GM19395 (cell line): ENCODE results near the gene LAMB4.

Source experiments
- ATAC-seq: cut with Tn5 transposase; IDR thresholded peaks from one replicate; pipeline ENCODE4 v1.9.1; 2021; ENCODE audit warnings: mild to moderate bottlenecking, moderate library complexity; ENCODE audit not compliant: unreplicated experiment

Gene LAMB4

DNA sequence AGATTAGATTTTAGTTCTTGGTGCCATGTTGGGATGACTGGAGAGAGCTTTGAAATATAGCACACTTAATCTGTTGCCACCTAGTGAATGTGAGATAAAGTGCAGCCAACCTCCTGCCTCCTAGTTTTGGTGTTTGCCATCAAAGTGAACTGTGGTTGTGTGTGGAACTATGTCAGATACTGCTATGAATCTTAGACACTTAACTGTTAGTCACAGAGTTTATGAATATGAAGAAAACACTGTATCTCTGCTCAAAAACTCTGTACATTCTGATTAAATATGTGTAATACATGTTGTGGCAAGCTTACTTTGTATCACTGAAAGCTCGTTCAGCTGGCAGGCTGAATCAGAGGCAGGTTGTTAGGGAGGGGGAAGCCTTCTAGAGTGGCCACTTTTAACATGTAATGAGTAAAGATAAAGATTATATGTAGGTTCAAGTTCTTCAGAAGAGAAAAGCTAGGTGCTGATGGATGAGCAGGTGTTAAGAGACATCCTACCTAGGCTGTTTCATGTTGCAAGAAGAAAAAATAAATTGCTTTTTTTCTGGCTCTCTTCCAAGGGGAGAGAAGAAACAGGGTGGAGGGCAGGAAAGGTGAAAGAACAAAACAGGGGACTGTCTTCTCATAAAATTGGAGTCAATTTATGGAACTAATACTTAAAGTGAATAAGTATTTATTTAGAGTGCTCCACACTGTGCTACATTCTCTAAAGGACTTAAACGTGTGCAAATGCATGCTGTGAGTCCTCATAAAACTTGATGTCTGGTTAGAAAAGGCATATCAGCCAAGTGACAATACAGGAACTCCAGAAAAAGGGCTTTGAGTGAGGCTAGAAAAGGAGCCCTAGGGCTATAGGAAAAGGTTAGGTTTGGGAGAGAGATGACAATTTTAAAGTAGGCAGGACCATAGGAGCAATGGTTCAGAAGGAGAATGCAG, 113.1 kb downstream of the LAMB4 start:
- no peak for ATAC-seq

DNA sequence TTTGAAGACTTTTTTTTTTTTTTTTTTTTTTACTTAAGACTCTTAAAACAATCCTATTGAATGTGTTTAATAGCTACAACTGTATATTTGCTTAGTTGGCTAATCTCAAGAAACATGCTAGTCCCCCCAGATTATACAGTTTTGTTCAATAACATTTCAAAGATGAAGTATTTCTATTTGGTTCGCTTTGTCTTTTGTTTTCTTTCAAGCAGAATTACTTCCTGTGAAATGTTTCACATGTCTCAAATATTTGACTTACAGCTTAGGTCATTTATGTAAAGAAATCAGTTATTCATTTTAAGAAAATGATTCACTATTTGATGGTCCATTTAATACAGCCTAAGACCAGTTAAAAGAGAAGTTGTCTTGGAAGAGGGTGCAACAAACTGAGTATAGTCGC, 114.4 kb downstream of the LAMB4 start:
- ATAC-seq = no peak

DNA sequence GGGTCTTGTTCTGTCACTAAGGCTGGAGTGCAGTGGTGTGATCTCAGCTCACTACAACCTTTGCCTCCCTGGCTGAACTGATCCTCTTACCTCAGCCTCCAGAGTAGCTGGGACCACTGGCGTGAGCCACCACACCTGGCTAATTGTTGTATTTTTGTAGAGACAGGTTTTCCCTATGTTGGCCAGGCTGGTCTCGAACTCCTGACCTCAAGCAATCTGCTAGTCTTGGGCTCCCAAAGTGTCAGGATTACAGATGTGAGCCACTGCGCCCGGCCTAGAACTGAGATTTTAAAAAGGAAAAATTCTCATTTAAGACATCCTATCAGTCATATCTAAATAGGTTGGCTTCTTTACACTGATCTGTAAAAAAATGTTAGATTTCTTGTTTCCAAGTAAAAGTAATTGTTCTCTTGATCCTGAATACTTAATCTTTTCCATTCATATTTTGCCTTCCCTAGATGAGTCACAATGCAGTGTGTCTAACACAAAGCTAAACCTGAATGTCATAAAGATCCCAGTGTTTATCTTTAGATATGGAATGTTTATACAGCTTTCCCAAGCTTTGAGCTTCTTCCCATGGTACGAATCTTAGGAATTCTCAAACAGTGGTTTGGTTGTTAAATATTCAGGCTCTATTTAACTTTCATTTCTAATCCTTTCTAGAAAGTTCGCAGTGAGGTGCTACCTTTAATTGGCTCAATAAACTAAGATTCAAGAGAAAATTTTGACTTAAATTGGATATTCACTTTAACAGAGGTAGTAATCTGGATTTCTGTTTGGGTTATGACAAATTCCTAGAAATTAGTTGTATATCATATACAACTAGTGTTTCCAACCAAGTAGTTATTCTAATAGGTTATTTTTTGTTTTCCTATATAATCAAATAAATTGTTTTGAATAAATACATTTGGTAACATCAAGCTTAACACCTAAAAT, 115.1 kb downstream of the LAMB4 start:
- ATAC-seq = no peak

DNA sequence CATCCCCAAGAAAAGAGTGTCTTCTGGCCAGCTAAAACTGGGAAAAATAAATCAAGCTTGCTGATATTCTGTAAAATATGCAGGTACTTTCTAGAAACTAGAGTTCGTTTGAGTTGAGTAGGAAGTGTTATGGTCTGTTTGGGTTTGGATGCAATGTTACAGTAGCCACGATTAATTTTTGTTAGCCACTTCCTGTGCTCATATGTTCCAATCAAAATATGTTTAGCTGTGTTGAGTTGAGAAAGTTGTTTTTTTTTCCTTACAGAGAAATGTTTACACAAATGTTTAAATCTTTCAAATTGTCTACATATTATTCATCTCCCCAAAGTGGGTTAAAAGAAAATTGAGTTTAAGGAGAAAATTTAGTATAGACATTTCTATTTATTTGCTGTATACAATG, 115.9 kb downstream of the LAMB4 start:
- ATAC-seq = no peak

DNA sequence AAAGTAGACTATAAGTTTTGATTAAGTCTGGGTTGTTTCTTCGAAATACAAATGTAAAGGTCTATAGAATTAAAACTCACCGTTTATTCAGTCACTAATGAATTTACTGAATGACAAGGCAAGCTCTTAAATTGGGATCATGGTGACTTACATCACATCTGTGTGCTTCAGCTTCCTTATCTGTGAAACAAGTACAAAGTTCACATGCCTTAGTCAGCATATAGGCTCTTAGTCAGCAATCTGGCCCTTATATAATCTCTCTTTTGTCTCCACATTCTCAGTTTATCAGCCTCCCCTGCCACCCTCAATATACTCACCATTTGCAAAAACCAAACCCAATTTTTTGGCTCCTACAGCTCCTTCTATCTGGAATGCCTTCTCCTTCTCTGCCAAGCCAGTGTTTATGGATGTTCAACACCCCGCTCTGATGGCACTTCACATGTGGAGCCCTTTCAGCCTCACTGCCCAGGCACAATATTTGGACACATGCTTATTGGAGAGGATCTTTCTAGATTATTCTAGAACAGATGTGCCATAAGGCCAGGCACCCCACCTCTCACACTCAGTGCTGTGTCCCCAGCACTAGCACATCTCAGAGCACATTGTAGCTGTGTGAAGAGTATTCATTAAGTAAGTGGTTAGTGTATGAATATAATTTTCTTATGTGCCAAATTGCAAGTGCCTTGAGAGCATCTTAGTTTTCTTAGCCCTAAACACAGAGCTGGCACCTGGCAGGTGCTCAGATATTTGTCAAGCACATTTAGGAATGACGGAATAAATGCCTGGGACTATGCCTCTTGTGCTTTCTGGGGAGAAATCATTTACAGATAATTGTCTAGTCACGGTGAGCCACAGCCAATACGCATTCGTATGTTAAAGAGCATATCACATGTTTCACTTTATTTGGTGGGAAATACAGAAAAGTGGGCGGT, 117.4 kb downstream of the LAMB4 start:
- no peak for ATAC-seq

DNA sequence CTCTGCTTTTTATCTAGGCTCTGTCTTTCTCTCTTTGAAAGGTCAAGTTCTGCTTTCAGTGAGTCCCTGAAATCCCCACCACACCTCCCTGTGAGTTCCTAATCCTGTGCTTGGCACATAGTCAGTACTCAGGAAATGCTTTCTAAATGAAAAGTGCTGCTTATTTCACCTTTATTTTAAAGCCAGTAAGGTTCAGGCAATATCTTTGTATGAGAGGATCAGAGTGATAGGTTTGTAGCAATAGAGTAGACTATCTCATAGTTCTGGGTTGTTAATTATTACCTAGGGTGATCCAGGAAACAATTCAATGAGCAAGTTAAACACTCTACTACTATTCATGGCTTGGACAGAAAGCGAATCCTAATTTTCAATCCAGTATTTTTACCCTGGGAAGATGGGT, 119.8 kb downstream of the LAMB4 start:
- ATAC-seq = no peak

DNA sequence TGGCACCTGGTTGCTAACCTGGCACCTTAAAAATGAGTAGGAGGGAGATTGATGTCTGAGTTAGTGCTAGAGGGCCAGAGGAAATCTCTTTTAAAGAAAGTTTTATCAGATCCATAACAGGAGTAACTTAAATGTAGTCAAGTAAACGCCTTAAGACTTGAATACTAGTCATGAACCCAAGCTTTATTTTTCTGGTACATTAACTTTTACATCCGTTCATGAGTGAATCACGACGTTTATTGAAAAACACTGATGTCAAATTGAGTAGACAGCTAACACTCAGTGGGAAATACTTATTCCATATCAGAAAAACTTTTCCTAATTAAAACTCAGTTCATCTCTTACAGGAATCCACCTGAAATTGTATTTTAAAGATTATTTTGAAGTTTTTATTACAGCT, 120.3 kb downstream of the LAMB4 start:
- no peak for ATAC-seq

DNA sequence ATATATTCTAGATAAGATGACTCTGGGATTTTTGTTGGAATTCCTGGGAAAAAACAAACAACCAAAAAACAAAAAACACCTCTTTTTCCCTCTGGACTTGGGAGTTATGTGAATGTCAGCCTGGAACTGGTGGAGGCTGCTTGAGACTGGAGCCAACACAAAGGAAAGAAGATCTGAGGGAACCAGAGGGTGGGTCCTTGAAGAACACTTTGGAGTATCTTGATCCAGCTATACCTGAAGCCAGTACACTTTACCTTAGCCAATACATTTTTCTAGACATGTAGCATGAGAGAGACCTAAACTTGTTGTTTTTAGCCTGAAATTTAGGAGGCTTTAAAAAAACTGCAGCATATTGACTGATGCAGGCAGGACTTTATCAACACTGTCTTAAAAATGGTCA, 121.3 kb downstream of the LAMB4 start:
- no peak for ATAC-seq

DNA sequence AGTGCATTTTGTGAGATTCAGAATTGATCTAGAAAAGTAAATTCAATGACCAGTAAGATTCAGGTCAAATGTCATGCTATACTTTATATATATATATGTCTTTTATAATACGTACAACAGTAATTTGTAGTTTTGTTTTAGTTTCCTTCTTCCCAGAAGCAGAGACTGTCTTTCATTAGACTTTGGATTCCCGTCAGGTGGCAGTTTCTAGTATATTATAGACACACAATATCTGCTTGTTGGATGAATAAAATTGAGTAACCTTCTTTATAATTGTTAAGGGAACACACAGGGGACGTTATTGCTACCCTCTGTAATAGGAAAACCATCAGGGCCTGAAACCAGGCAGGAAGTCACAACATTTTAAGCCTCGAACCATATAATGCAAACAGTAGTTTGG, 121.9 kb downstream of the LAMB4 start:
- no peak for ATAC-seq

DNA sequence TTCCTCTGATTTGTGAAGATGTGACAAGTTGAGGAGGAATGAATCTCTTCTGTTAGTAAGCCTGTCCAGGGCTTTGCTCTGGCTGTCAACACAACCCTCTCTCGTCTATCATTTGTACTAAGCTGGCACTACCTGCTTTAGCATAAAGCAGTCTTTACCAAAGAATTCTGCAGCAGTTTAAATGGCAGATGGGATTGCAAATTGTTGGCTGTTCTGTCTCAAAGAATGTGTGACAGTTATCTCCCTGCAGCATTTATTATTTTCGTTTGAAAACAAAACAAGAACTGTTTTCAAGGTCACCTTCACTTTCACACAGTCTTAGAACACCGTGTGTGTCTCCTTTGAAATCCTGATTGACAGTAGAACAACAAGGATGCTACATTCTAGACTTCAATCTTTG, 122.4 kb downstream of the LAMB4 start:
- no peak for ATAC-seq

DNA sequence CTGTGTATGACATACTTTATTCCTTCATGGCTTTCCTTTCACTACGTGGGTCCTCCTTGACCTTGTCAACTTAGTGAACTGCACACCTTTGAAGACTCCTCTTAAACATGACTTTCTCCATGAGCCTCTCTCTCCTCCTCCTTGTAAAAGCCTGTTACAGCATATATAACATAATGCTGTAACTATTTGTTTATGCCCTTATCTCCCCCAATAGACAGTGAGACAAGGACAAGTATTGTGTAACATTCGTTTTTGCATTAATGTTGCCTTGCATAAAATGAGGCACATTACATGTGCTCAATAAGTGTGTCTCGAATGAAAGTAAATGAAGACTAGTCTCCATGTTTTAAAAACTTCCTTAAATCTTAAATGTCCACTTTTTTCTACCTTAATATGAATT, 122.9 kb downstream of the LAMB4 start:
- no peak for ATAC-seq

DNA sequence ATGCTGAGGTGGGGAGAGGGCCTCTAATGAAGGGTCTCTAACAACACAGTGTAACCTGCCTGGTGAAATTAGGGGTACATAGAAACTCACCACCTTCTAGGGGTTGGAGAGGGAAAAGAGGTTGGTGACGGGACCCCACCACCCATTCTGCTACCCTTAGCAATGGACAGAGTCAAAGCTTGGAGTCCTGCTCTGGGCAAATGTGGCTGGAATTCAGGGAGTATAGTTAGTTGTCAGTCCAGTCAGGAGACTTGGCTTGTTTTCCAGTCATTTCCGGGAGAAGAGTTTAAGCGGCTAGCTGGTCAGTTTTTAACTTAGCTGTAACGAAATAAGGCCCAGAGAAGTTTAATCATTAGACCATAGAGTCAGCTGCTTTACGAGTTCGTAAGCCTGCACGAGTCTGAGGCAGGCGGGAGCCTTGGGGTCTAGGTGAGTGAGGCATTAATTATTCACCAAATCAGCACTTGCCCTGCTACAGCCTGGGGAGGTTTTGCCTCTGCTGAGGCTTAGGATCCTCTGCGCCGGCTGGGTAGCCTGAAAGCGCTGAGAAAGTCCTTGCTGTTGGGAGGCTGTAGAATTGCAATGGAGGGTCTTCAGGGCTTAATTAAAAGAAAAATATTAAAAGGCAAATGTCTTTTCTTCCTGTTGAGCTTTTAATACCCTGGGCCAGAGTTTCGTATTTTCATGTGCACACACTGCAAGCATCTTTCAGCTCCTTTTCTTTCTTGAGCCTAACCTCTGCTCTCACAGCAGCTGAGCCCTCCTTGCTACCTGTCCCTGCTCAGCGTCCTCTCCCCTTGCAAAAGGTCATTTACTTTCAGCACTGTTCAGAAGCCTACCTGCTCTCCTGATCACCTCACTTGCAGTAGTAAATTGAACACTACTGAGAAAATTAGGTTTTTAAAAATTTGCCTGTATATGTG, 125.7 kb downstream of the LAMB4 start:
- ATAC-seq = peak; percentile 60

DNA sequence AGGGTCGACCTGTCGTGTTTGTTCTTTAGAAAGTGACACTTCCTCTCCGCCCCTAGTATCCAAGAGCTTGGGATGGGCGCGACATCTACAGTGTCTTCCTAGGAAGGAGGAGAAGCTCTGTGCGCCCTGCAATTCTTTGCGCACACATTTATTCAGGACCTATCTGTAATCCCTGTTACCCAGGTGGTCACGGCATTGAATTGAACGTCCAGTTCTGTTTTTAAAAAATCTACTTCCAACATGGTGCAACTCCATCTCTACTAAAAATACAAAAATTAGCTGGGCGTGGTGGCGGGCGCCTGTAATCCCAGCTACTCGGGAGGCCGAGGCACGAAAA, 126.6 kb downstream of the LAMB4 start:
- no peak for ATAC-seq

DNA sequence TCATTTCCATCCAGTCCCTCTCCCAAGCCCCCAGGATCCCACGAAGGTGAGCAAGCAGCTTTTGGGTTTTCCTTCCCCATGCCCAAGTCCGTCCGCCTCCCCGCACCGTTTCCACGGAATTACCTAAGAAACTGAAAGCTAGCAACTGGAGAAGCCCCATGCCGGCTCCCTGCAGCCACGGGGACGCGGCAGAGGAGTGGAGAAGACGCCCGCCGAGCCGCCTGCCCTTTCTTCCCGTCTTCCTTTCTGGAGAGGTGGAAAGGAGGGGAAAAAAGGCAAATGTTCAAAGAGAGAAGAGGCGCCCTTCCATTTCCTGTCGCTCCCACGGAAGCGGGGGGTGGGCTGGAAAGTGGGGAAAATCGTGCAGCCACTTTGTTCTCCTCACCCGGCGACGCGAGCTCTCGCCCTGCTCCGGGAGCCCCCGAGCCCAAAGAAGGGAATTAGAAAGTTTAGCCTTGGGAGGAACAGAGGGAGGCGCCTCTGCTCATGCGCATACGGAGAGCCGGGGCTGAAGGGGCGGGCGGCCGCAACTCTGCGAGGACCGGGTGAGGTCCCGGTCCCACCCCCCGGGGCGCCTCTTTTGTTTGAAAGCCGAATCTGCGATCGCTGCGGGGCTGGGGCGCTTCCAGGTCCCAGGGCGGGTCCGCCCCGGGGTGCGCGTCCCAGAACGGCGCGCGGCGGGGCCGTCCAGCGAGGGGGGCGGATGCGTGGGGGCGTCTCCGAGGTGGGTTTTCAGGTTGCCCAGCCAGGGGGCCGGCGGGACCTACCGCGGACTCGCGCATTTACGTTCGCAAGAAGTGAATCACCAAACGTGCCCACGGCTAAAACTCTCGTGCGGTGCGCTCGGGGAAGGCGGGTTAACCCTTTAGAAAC, 127.2 kb downstream of the LAMB4 start, which contains the start of gene LAMB1:
Gene LAMB1 (minus strand): TSS at position 436 of the 873 bp plus-strand sequence. CDS start 276 bp downstream, at position 160.
- ATAC-seq = no peak

DNA sequence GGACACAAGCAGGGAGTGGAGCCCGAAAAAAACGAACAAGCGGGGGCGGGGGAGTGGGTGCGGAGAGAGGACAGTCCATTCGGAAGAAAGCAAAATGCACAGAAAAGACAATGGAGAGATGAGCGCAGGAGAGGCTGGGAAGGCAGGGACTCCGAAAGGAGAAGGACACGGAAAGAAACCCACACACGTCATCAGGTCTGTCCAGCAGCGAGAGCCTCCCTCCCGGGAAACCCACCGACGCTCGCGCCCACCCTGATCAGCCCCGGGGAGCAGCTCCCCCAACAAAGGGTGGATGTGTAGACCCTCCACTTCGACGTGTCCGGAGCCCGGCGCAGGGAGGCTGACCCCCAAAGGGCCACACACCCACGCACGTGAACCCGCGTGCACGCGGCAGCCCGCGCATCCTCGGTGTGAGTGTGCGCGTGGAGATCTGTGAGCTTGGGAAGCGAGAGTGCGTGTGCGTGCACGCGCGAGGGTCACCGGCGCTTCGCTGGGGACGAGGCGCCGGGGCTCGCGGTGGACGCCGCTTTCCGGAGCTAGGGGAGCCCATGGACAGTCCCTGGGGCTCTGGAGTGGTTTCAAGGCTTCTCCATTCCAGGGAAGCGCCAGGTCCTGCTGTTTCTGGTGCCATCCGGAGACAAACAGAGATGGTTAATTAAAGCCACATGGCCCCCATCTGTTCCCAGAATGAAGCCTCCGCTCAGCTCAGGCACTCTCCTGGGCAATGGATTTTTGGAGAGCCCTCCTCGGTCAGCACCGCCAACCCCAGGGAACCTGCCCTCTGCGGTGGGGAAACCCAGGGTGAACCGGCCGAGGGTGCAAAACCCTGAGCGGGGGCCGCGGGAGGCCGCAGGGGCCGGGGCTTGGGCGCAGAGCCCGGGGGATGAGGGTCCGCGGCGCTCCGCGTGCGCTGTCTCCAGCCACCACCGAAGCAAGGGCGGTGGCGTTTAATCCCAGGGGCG, 128.1 kb downstream of the LAMB4 start:
- no peak for ATAC-seq

DNA sequence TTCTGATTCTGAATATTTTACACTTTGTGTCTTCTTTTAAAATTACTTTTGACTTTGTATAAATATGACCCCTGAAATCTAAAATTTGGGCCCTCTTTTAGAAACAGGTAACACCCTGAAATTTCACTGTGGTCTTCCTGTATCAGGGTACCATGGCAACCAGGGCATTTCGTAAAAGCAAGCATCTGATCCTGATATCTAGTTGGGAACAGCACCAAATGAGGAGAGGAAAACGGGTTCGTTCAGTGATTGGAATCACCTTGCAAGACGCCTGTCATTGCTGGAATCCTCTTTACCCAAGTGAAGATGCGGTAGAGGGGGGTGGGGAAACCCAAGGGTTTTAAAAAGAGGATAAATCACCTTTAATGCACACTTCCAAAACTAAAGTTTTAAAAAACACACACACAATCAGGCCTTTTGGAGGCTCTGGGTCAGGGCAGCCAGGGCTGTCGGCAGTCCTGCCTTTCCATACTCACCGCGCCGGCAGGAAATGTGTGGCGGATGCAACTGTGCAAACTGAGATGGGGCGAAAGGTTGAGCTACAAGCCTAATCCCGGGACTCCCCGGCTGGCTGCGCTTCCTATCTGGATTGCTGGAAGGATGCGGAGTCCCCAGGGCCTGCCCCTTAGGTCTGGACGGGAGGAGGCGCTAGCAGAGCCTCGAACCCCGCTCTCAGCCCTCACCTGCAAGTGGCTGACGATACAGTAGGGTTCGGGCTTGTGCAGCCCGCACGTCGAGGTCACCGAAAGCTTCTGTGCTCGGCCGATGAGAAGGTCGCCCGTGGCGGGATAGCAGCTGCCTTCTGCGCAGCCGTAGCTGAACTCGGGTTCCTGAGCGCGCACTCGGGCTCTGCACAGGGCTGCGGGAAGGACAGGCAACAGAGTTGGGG, 129.0 kb downstream of the LAMB4 start:
- ATAC-seq = no peak
